Ovary (tissue), 9 donors: ENCODE data around the gene EFNA4. TPM values are rescaled to one million over a fixed set of nuclear protein-coding genes. Genes with fewer than 3 reads are reported as not detected.

Experiments used
- DNase-seq, 5 donors: peaks; one replicate each; pipeline ENCODE4 v3.0.0-alpha.2; 2019 to 2020
- H3K27ac ChIP-seq, 2 donors: fragments of 200-600 bp; one replicate each; pipeline versions ENCODE4 v1.5.1 to v1.8.0; 2019 to 2022
- H3K27me3 ChIP-seq: fragments of 200-600 bp; one replicate; pipeline ENCODE4 v1.8.0; 2022
- H3K36me3 ChIP-seq: fragments of 200-600 bp; sonication (generic); one replicate; pipeline ENCODE4 v1.5.1; 2019
- H3K4me1 ChIP-seq: one replicate; pipeline ENCODE4 v1.8.1; 2013; ENCODE audit warnings: mild to moderate bottlenecking, moderate library complexity; ENCODE audit not compliant: insufficient read depth
- H3K4me3 ChIP-seq: fragments of 200-600 bp; sonication (generic); one replicate; pipeline ENCODE4 v1.5.1; 2017
- H3K9me3 ChIP-seq, 2 donors: fragments of 200-600 bp in 1 of 2; sonication (generic) in 1 of 2; one replicate each; pipeline versions ENCODE4 v1.5.1 to v1.8.1; 2013 to 2019; ENCODE audit warnings: mild to moderate bottlenecking in 1 of 2, moderate library complexity in 1 of 2
- CTCF ChIP-seq, 3 donors: fragments of 450-650 bp in 2 of 3; fragments of 200-600 bp in 1 of 3; IDR thresholded peaks; one replicate each; pipeline versions ENCODE4 v1.5.1 to v1.8.0; 2016 to 2022; ENCODE audit warnings: antibody characterized with exemption in 3 of 3, mild to moderate bottlenecking in 1 of 3
- EP300 ChIP-seq: sonication (generic); formaldehyde crosslinking; IDR thresholded peaks from one replicate; pipeline ENCODE4 v1.6.1; 2017; ENCODE audit warnings: antibody characterized with exemption
- POLR2A ChIP-seq: fragments of 450-650 bp; IDR thresholded peaks from one replicate; pipeline ENCODE4 v1.6.1; 2017; ENCODE audit warnings: antibody characterized with exemption, mild to moderate bottlenecking, moderate library complexity
- WGBS, 3 donors: extraction: QIAGEN DNeasy Blood & Tissue Kit in 1 of 3; methylation state at CpG; one replicate each; pipeline versions ENCODE4 v1.1.5 to v1.1.7; 2013 to 2017; 5-methylcytosine and 5-hydroxymethylcytosine counted together
- intact Hi-C, 4 donors: fragments of 100-400 bp; cut with DNase I; formaldehyde crosslinking; loops; one replicate each; pipeline versions ENCODE4 v1.11.0 to v1.15.1; 2022 to 2023
- polyA plus RNA-seq, 2 donors: library from polyadenylated mRNA; stranded (reverse); fragments of 200-250 nt in 1 of 2; fragments of 350-450 nt in 1 of 2; fragmentation: Illumina TruSeq in 1 of 2; extraction: RNeasy Lipid Tissue Mini Kit (QIAGEN cat#74804) in 1 of 2; gene quantifications; one replicate each; pipeline ENCODE4 v1.2.3, GENCODE V29; 2013 to 2014
- total RNA-seq, 7 donors: library from RNA; depleted of rRNA in 2 of 7; stranded (reverse); fragments of >200 nt in 2 of 7; fragmentation: NEBNext Ultra II Directional in 3 of 7; extraction: Animal tissue kit (Norgen Biotek cat#: 25700) in 3 of 7; gene quantifications; one replicate each; pipeline versions ENCODE4 v1.1.0 to v1.2.4, GENCODE V29; 2016 to 2023
- donor health status: DM: no; HTN: no; CAD: no; lungs with moderate emphysema.
- donor health status: DM: no; HTN: no; CAD: no.
- donor health status: Bipolar disorder and iron deficiency.
- donor health status: DM: yes; HTN: yes; CAD: no.
- donor health status: DM: no; HTN: no; CAD: no.
- donor health status: DM: yes; HTN: yes; CAD: no.

Gene EFNA4
- total and polyA plus RNA-seq, 9 donors, result 7.3 to 14.1 (median 10.6) TPM

DNA sequence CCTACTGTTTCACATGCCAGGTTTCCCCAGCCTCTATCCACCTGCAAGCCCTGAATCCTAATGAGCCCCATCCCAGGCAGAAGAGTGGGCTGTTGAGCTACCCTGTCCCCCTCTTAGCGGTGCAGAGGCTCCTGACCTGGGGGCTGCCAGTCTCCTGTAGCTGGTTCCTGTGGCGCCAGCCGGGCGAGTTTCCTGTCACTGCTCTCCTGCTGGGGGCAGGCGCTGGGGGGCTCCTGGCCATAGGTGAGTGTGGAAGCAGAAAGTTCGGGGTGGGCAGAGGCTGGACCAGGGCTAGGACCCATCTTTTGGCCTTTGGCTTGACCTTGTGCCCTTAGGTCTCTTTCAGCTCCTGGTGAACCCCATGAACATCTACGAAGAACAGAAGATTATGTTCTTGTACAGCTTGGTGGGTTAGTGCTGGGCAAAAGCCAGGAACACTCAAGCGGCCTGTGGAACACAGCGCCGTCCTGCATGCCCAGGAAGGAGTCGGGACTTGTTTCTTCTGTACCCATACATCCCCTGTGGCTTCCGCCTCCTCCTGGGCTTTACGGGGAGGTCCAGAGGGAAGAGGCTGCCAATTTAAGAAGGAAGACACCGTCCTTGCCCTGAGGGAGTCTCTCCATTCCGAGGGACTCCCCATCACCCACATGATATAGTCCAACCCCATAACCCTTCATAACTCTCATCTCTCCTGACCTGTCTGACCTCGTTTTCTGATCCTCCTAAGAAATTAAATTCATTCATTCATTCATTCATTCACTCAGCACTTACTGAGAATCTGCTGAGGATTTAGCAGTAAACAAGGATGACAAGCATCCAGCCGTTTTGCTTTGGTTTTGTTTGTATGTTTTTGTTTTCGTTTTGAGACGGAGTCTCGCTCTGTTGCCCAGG lies 29.0 kb upstream of the EFNA4 start:
- WGBS, 3 donors, result 77 to 84% (median 82%) methylated on average over 20 of the region's 20 CpGs
- Histone ChIP-seq H3K36me3 (no peaks in the 10 kb centered on the region), H3K4me3 (no peak overlapping the region), H3K4me1 (no peaks in the 10 kb centered on the region), H3K9me3 (no peaks in the 10 kb centered on the region), H3K27me3 (no peaks in the 10 kb centered on the region), H3K27ac (no peak overlapping the region)
- no peak for DNase-seq
- intact Hi-C loops, result no loop called here
- TF ChIP-seq EP300, result no peak
- TF ChIP-seq POLR2A, result no peak
- no peak for TF ChIP-seq CTCF (IDR thresholded peaks at IDR 0.05)

DNA sequence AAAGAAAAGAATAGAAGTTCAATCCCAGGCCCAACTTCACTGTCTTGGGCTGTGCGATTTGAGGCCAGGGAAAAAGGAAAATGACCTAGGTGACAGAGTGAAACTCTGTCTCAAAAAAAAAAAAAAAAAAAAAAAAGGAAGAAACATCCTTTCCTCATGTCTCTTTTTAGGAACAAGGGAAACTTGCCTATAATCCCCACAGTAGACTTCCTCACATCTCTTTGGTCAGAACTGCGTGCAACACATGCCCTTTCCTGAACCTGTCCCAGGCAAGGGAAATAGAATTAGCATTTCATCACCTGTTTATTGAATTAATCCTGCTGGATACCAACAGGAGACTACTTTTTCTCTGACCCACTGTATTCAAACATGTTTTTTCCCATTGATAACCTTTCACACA lies 27.6 kb upstream of the EFNA4 start:
- no peaks in the 10 kb centered on the region for H3K36me3 ChIP-seq
- intact Hi-C loops, result no loop called here
- H3K4me1 ChIP-seq, result no peaks in the 10 kb centered on the region
- no peak for TF ChIP-seq CTCF (IDR thresholded peaks at IDR 0.05)
- TF ChIP-seq POLR2A, result no peak
- TF ChIP-seq EP300, result no peak
- no peak for DNase-seq
- no peak overlapping the region for H3K4me3 ChIP-seq
- H3K9me3 ChIP-seq, result no peaks in the 10 kb centered on the region
- no peaks in the 10 kb centered on the region for H3K27me3 ChIP-seq
- no peak overlapping the region for H3K27ac ChIP-seq
- 88 to 91% (median 91%) methylated on average over 2 of the region's 2 CpGs for WGBS, 3 donors

DNA sequence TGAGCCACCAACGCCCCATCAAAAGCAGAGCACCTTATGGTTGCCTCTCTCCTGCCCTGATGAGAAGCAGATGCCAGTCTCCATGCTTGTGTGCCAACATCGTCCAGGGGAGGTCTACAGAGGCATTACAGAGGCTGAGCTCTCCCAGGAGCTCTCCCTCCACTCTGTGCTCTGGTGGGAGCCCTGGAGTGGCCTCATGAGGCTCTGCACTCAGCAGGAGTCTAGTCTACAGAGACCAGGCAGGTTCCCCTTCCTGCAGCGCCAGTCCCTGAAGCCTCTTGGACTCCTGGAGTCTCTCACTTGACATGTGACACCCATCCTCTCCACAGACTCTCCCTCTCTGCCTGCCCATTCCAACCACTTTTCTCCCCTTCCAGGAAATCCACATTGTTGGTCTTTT lies 26.5 kb upstream of the EFNA4 start:
- WGBS, 3 donors, result 91 to 94% (median 92%) methylated on average over 3 of the region's 3 CpGs
- intact Hi-C loops, result no loop called here
- Histone ChIP-seq H3K27me3 (no peaks in the 10 kb centered on the region), H3K4me1 (no peaks in the 10 kb centered on the region), H3K9me3 (no peaks in the 10 kb centered on the region), H3K36me3 (no peaks in the 10 kb centered on the region), H3K4me3 (no peak overlapping the region), H3K27ac (no peak overlapping the region)
- TF ChIP-seq POLR2A, result no peak
- TF ChIP-seq EP300, result no peak
- TF ChIP-seq CTCF (IDR thresholded peaks at IDR 0.05), result no peak
- DNase-seq, result no peak

GRCh38 chr1:155037851-155038441 lies 25.6 kb upstream of the EFNA4 start:
- 84 to 89% (median 87%) methylated on average over 6 of the region's 6 CpGs for WGBS, 3 donors
- no peaks in the 10 kb centered on the region for H3K27me3 ChIP-seq

More at GRCh38 chr1:155037851-155038441, 25.6 kb upstream of the EFNA4 start:
- DNase-seq, result no peak
- H3K9me3 ChIP-seq, result no peaks in the 10 kb centered on the region
- intact Hi-C loops, result no loop called here
- no peak overlapping the region for H3K4me3 ChIP-seq
- TF ChIP-seq CTCF (IDR thresholded peaks at IDR 0.05), result no peak
- no peak for TF ChIP-seq POLR2A
- no peak for TF ChIP-seq EP300
- no peaks in the 10 kb centered on the region for H3K4me1 ChIP-seq
- H3K27ac ChIP-seq, result no peak overlapping the region
- H3K36me3 ChIP-seq, result no peaks in the 10 kb centered on the region
